IMR-90 (cell line): ENCODE results near the gene VAV3. TPM values are rescaled to one million over a fixed set of nuclear protein-coding genes. Genes with fewer than 3 reads are reported as not detected.

Experiments used
- ATAC-seq: fragments of 200-7000 bp; cut with Tn5 transposase; 2 replicates; pipeline ENCODE4 v1.9.1; 2020; ENCODE audit warnings: low read depth, mild to moderate bottlenecking, moderate library complexity
- BruUV-seq: library from RNA; stranded (reverse); fragments of 400-500 nt; replicated peaks from 2 replicates; lab custom pipeline; 2021; lab: Mats Ljungman, UMichigan
- CTCF ChIA-PET: fragments of 300-600 bp; formaldehyde crosslinking; extraction: SDS; loops from one replicate; lab custom pipeline; 2021; ENCODE audit warnings: antibody characterized with exemption; lab: Yijun Ruan, JAX
- POLR2A ChIA-PET: fragments of 300-600 bp; sonication (Branson Sonifier 250); formaldehyde crosslinking; loops from one replicate; lab custom pipeline; 2022; ENCODE audit warnings: antibody characterized with exemption; ENCODE audit not compliant: unreplicated experiment; lab: Charles Lee
- DNase-seq: peaks from one replicate; pipeline ENCODE4 v3.0.0; 2013
- H2AFZ ChIP-seq: replicated peaks from 2 replicates; pipeline ENCODE3; 2013; ENCODE audit warnings: low read length, mild to moderate bottlenecking; ENCODE audit not compliant: poor library complexity
- H2AK5ac ChIP-seq: 2 replicates; pipeline ENCODE4 v1.6.1; 2013; ENCODE audit warnings: low read depth, low read length, inconsistent platforms
- H2AK9ac ChIP-seq: replicated peaks from 2 replicates; pipeline ENCODE3; 2013; ENCODE audit warnings: mild to moderate bottlenecking, low read depth, low read length, moderate library complexity; ENCODE audit not compliant: poor library complexity
- H2BK120ac ChIP-seq: 2 replicates; pipeline ENCODE4 v1.6.1; 2013; ENCODE audit warnings: low read depth, low read length, inconsistent platforms
- H2BK15ac ChIP-seq: 3 replicates; pipeline ENCODE4 v1.6.1; 2013; ENCODE audit warnings: low read depth, low read length, inconsistent platforms
- H2BK20ac ChIP-seq: 2 replicates; pipeline ENCODE4 v1.6.1; 2013; ENCODE audit warnings: low read depth, mild to moderate bottlenecking, inconsistent platforms, low read length, moderate library complexity
- H2BK5ac ChIP-seq: 2 replicates; pipeline ENCODE4 v1.6.1; 2013; ENCODE audit warnings: mild to moderate bottlenecking, low read depth, low read length, inconsistent platforms; ENCODE audit not compliant: poor library complexity, severe bottlenecking
- H3K14ac ChIP-seq: replicated peaks from 2 replicates; pipeline ENCODE4 v1.6.1; 2013; ENCODE audit warnings: low read depth, low read length, inconsistent platforms
- H3K18ac ChIP-seq: 2 replicates; pipeline ENCODE4 v1.6.1; 2013; ENCODE audit warnings: low read depth, low read length, control low read depth
- H3K23ac ChIP-seq: 2 replicates; pipeline ENCODE4 v1.6.1; 2013; ENCODE audit warnings: low read depth, low read length, inconsistent platforms
- H3K27ac ChIP-seq: 2 replicates; pipeline ENCODE4 v1.5.1; 2013; ENCODE audit warnings: mild to moderate bottlenecking, control low read depth, low read length; ENCODE audit not compliant: insufficient read depth
- H3K27me3 ChIP-seq: 2 replicates; pipeline ENCODE4 v1.6.1; 2013; ENCODE audit warnings: low read length; ENCODE audit not compliant: control insufficient read depth, insufficient read depth
- H3K36me3 ChIP-seq: 2 replicates; pipeline ENCODE4 v1.6.1; 2013; ENCODE audit warnings: low read length, mixed read lengths; ENCODE audit not compliant: control insufficient read depth, insufficient read depth
- H3K4ac ChIP-seq: 2 replicates; pipeline ENCODE4 v1.6.1; 2013; ENCODE audit warnings: low read depth, low read length, inconsistent platforms
- H3K4me1 ChIP-seq: 2 replicates; pipeline ENCODE4 v1.6.1; 2013; ENCODE audit warnings: low read length, mixed read lengths; ENCODE audit not compliant: control insufficient read depth, insufficient read depth
- H3K4me2 ChIP-seq: 2 replicates; pipeline ENCODE4 v1.6.1; 2013; ENCODE audit warnings: low read depth, mild to moderate bottlenecking, control low read depth, low read length, moderate library complexity
- H3K4me3 ChIP-seq: 2 replicates; pipeline ENCODE4 v1.5.1; 2013; ENCODE audit warnings: low read depth, mild to moderate bottlenecking, control low read depth, low read length, moderate library complexity; ENCODE audit not compliant: insufficient read depth
- H3K56ac ChIP-seq: 2 replicates; pipeline ENCODE4 v1.6.1; 2013; ENCODE audit warnings: low read length, inconsistent platforms; ENCODE audit not compliant: insufficient read depth; ENCODE audit errors: extremely low read depth
- H3K79me1 ChIP-seq, 2 experiments: 2 replicates each; pipeline ENCODE4 v1.6.1; 2013; ENCODE audit warnings: low read length in 2 of 2, inconsistent platforms in 1 of 2, low read depth in 1 of 2
- H3K9ac ChIP-seq: 2 replicates; pipeline ENCODE4 v1.6.1; 2013; ENCODE audit warnings: low read depth, low read length, control low read depth
- H3K9me1 ChIP-seq: 2 replicates; pipeline ENCODE4 v1.6.1; 2013; ENCODE audit warnings: low read length, inconsistent platforms; ENCODE audit not compliant: insufficient read depth
- H3K9me3 ChIP-seq: 2 replicates; pipeline ENCODE4 v1.6.1; 2013; ENCODE audit warnings: low read length; ENCODE audit not compliant: control insufficient read depth, insufficient read depth
- H4K20me1 ChIP-seq: 2 replicates; pipeline ENCODE4 v1.6.1; 2013; ENCODE audit warnings: low read length, inconsistent platforms; ENCODE audit not compliant: insufficient read depth
- H4K5ac ChIP-seq: 2 replicates; pipeline ENCODE4 v1.6.1; 2013; ENCODE audit warnings: mild to moderate bottlenecking, low read depth, low read length, control low read depth
- H4K8ac ChIP-seq, 2 experiments: 2 replicates each; pipeline ENCODE4 v1.6.1; 2013; ENCODE audit warnings: low read depth in 2 of 2, low read length in 2 of 2, control low read depth in 1 of 2, inconsistent platforms in 1 of 2
- H4K91ac ChIP-seq: 2 replicates; pipeline ENCODE4 v1.6.1; 2013; ENCODE audit warnings: low read depth, low read length, inconsistent platforms; ENCODE audit not compliant: insufficient read depth
- CHD1 ChIP-seq: IDR thresholded peaks from 2 replicates; pipeline ENCODE4 v1.6.1; 2012; ENCODE audit warnings: low read depth, low read length, improper control_type of control experiment
- MAFK ChIP-seq: IDR thresholded peaks from 2 replicates; pipeline ENCODE4 v1.6.1; 2012; ENCODE audit warnings: low read depth, low read length, improper control_type of control experiment
- MXI1 ChIP-seq: IDR thresholded peaks from 2 replicates; pipeline ENCODE4 v1.6.1; 2012; ENCODE audit warnings: low read depth, mild to moderate bottlenecking, low read length, moderate library complexity, borderline replicate concordance
- POLR2A ChIP-seq: IDR thresholded peaks from 2 replicates; pipeline ENCODE4 v1.6.1; 2012; ENCODE audit warnings: mild to moderate bottlenecking, low read depth, low read length
- RAD21 ChIP-seq: IDR thresholded peaks from 2 replicates; pipeline ENCODE4 v1.6.1; 2012; ENCODE audit warnings: low read length, improper control_type of control experiment
- RCOR1 ChIP-seq: IDR thresholded peaks from 2 replicates; pipeline ENCODE4 v1.6.1; 2012; ENCODE audit warnings: mild to moderate bottlenecking, low read length, improper control_type of control experiment; ENCODE audit not compliant: insufficient replicate concordance
- RFX5 ChIP-seq: IDR thresholded peaks from 2 replicates; pipeline ENCODE4 v1.8.0; 2012; ENCODE audit warnings: low read depth, mild to moderate bottlenecking, low read length, moderate library complexity
- WGBS, 2 experiments: methylation state at CpG; one replicate each; pipeline versions ENCODE4 v1.1.5 to v1.1.7; 2013; ENCODE audit warnings: missing lambda C conversion rate in 2 of 2; ENCODE audit not compliant: insufficient read length in 1 of 2; ENCODE audit errors: extremely low coverage in 2 of 2; 5-methylcytosine and 5-hydroxymethylcytosine counted together
- dilution Hi-C: fragments of 300-500 bp; cut with HindIII; formaldehyde crosslinking; loops from one replicate; pipeline ENCODE4 v1.14.3; 2018; ENCODE audit warnings: low sequenced_read_pairs; ENCODE audit not compliant: unreplicated experiment
- in situ Hi-C: fragments of 300-500 bp; cut with MboI; formaldehyde crosslinking; loops from 3 replicates; pipeline ENCODE4 v1.14.3; 2019; ENCODE audit warnings: low sequenced_read_pairs, inconsistent platforms, mixed read lengths
- intact Hi-C: fragments of 100-400 bp; cut with micrococcal nuclease; formaldehyde crosslinking; loops from 2 replicates; pipeline ENCODE4 v1.10.0; 2022
- polyA plus RNA-seq, 3 experiments: library from polyadenylated mRNA; depleted of rRNA; stranded (reverse); fragments of >200 nt; gene quantifications; 2 replicates each; pipeline ENCODE4 v1.2.3, GENCODE V29; 2012; ENCODE audit warnings: low replicate concordance in 1 of 3
- total RNA-seq: library from RNA; depleted of rRNA; stranded (reverse); fragments of >200 nt; gene quantifications from 2 replicates; pipeline ENCODE4 v1.2.3, GENCODE V29; 2012
- TF ChIP-seq, protein P1 (sequence below): conservative IDR thresholded peaks from 2 replicates; pipeline ENCODE4 v1.5.1; 2012; ENCODE audit warnings: mild to moderate bottlenecking, low read depth, low read length, improper control_type of control experiment
- TF ChIP-seq, protein P2 (sequence below): fragments of 150-350 bp; IDR thresholded peaks from 2 replicates; pipeline ENCODE4 v1.6.1; 2017; ENCODE audit warnings: mild to moderate bottlenecking, antibody characterized with exemption, low read length, low read depth

The VAV3 gene
- total and polyA plus RNA-seq, 2 of the 4 experiments (the other 2 are of a cell fraction), result 0.12 to 0.18 TPM

DNA sequence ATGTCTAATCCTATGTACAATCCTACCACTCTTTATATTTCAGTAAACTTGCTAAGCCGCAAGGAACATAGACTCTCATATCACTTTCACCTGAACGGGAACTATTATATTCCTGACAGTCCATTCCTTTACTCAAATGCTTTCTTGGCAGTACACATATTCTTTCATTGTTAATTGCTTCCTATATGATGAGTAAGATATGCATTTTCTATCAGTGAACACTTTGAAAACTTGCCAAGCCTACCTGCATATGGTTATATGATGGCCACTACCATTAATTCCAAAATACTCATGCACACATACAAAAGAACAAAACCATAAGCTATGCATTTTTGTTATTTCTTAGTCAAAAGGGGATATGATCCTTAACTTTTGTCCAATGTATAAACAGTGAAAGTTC lies 341.5 kb downstream of the VAV3 start:
- CTCF ChIA-PET, result no interaction called here
- Histone ChIP-seq H4K8ac (no peak overlapping the region), H3K4me1 (no peaks in the 10 kb centered on the region), H3K9me3 (no peaks in the 10 kb centered on the region), H3K27me3 (no peaks in the 10 kb centered on the region), H2BK5ac (no peak overlapping the region), H4K5ac (no peak overlapping the region), H3K36me3 (no peaks in the 10 kb centered on the region), H3K27ac (no peak overlapping the region), H3K9me1 (no peaks in the 10 kb centered on the region), H2BK20ac (no peak overlapping the region), H4K91ac (no peak overlapping the region), H2AFZ (no peak overlapping the region), H3K56ac (no peak overlapping the region), H3K9ac (no peak overlapping the region), H2AK5ac (no peak overlapping the region), H2BK120ac (no peak overlapping the region), H3K4me2 (no peak overlapping the region), H2BK15ac (no peak overlapping the region), H3K4ac (no peak overlapping the region), H3K79me1 (no peaks in the 10 kb centered on the region), H3K14ac (no peak overlapping the region), H4K20me1 (no peaks in the 10 kb centered on the region), H3K18ac (no peak overlapping the region), H3K4me3 (no peak overlapping the region), H2AK9ac (no peak overlapping the region), H3K23ac (no peak overlapping the region)
- TF ChIP-seq, protein P1, sequence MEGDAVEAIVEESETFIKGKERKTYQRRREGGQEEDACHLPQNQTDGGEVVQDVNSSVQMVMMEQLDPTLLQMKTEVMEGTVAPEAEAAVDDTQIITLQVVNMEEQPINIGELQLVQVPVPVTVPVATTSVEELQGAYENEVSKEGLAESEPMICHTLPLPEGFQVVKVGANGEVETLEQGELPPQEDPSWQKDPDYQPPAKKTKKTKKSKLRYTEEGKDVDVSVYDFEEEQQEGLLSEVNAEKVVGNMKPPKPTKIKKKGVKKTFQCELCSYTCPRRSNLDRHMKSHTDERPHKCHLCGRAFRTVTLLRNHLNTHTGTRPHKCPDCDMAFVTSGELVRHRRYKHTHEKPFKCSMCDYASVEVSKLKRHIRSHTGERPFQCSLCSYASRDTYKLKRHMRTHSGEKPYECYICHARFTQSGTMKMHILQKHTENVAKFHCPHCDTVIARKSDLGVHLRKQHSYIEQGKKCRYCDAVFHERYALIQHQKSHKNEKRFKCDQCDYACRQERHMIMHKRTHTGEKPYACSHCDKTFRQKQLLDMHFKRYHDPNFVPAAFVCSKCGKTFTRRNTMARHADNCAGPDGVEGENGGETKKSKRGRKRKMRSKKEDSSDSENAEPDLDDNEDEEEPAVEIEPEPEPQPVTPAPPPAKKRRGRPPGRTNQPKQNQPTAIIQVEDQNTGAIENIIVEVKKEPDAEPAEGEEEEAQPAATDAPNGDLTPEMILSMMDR, result no peak
- TF ChIP-seq MAFK (no peak), POLR2A (no peak), RFX5 (no peak), CHD1 (no peak), MXI1 (no peak), RCOR1 (no peak), RAD21 (no peak)
- TF ChIP-seq, protein P2, sequence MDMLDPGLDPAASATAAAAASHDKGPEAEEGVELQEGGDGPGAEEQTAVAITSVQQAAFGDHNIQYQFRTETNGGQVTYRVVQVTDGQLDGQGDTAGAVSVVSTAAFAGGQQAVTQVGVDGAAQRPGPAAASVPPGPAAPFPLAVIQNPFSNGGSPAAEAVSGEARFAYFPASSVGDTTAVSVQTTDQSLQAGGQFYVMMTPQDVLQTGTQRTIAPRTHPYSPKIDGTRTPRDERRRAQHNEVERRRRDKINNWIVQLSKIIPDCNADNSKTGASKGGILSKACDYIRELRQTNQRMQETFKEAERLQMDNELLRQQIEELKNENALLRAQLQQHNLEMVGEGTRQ, result no peak
- POLR2A ChIA-PET, result no interaction called here
- ATAC-seq, result no peak
- dilution Hi-C loops, result no loop called here
- BruUV-seq, result no TSS peak
- no CpG with 5 or more reads among the region's 2 CpGs for WGBS, 2 experiments
- in situ Hi-C loops, result no loop called here
- intact Hi-C loops, result no loop called here
- no peak for DNase-seq
